Body of pancreas (tissue), 4 donors: ENCODE data around the gene EGR1. TPM values are rescaled to one million over a fixed set of nuclear protein-coding genes. Genes with fewer than 3 reads are reported as not detected.

ENCODE experiments used
- ATAC-seq: fragments of 150-250 bp; one replicate; pipeline ENCODE4 v1.9.1; 2016
- DNase-seq, 4 donors: peaks; one replicate each; pipeline ENCODE4 v3.0.0-alpha.2; 2019
- H3K27ac ChIP-seq, 4 donors: fragments of 200-600 bp; sonication (generic); 1 replicate in 3 of 4; 2 replicates in 1 of 4; pipeline versions ENCODE4 v1.5.1 to v1.6.1; 2016 to 2019; ENCODE audit warnings: mild to moderate bottlenecking in 1 of 4, mixed read lengths in 1 of 4, moderate library complexity in 1 of 4
- H3K27me3 ChIP-seq, 2 donors: fragments of 200-600 bp; sonication (generic); one replicate each; pipeline ENCODE4 v1.6.0; 2016; ENCODE audit warnings: mild to moderate bottlenecking in 1 of 2
- H3K36me3 ChIP-seq, 2 donors: fragments of 200-600 bp; sonication (generic); replicated peaks in 1 of 2; 2 replicates each; pipeline ENCODE4 v1.5.1; 2016; ENCODE audit warnings: low read depth in 2 of 2; ENCODE audit not compliant: insufficient read depth in 1 of 2
- H3K4me1 ChIP-seq: fragments of 200-600 bp; sonication (generic); one replicate; pipeline ENCODE4 v1.6.0; 2016
- H3K4me3 ChIP-seq, 2 donors: fragments of 200-600 bp; sonication (generic); 1 replicate in 1 of 2; 2 replicates in 1 of 2; pipeline ENCODE4 v1.5.1; 2016 to 2019
- H3K9me3 ChIP-seq, 3 donors: fragments of 200-600 bp; sonication (generic); 1 replicate in 2 of 3; 2 replicates in 1 of 3; pipeline ENCODE4 v1.5.1; 2016
- CTCF ChIP-seq, 7 experiments: fragments of 450-650 bp in 4 of 7; fragments of 200-600 bp in 3 of 7; sonication (generic) in 3 of 7; IDR thresholded peaks; one replicate each; pipeline ENCODE4 v1.5.1; 2016 to 2019; ENCODE audit warnings: antibody characterized with exemption in 7 of 7
- POLR2A ChIP-seq, 3 donors: fragments of 450-650 bp; IDR thresholded peaks; one replicate each; pipeline ENCODE4 v1.6.1; 2016; ENCODE audit warnings: antibody characterized with exemption in 3 of 3, mild to moderate bottlenecking in 2 of 3
- WGBS, 2 donors: methylation state at CpG; one replicate each; pipeline ENCODE4 v1.1.5; 2017; 5-methylcytosine and 5-hydroxymethylcytosine counted together
- intact Hi-C: fragments of 100-400 bp; cut with DNase I; formaldehyde crosslinking; loops from one replicate; pipeline ENCODE4 v1.15.1; 2023
- total RNA-seq, 2 donors: library from RNA; depleted of rRNA; stranded (reverse); fragments of >200 nt; gene quantifications; one replicate each; pipeline ENCODE4 v1.1.0, GENCODE V29; 2016

EGR1 gene
- 100 to 1,000 TPM in 1 of 2 donors, 10 to 100 TPM in 1; 51.1 to 139 TPM for total RNA-seq

GRCh38 chr5:138465261-138466124 lies at the start of gene EGR1:
EGR1 (plus strand) TSS chr5:138465479; CDS start chr5:138465762, 283 bp downstream.
- no peaks in the 10 kb centered on the region for H3K27me3 ChIP-seq
- TF ChIP-seq CTCF (IDR thresholded peaks at IDR 0.05) (peak in 3 of 7 experiments; percentile 9 to 27 (median 11)), POLR2A (IDR thresholded peaks at IDR 0.05) (peak in 2 of 3 donors; percentile 97 to 98)
- DNase-seq (peak; percentile 92 to 97 (median 96)), ATAC-seq (peak; percentile 57)
- H3K27ac ChIP-seq, result peak within 1 kb of the TSS; percentile 84 to 99 (median 98)
- peak within 1 kb of the TSS; percentile 62 to 89 for H3K4me3 ChIP-seq
- peaks cover 26% of the 10 kb centered on the region for H3K4me1 ChIP-seq
- no peaks in the 10 kb centered on the region for H3K36me3 ChIP-seq
- WGBS, 2 donors, result 0% methylated on average over 84 of the region's 85 CpGs; no CpG with 5 or more reads in 1 of the 2 donors
- intact Hi-C loops, result no loop called here
- no peaks in the 10 kb centered on the region for H3K9me3 ChIP-seq

- 77 to 82% methylated on average over 2 of the region's 2 CpGs for WGBS, 2 donors
- Histone ChIP-seq H3K9me3 (no peaks in the 10 kb centered on the region), H3K36me3 (peaks cover 24 to 50% of the 10 kb centered on the region in 2 donors), H3K27ac (no peak overlapping the region), H3K4me1 (no peaks in the 10 kb centered on the region), H3K27me3 (no peaks in the 10 kb centered on the region), H3K4me3 (no peak overlapping the region)
- ATAC-seq, result no peak
- TF ChIP-seq POLR2A (IDR thresholded peaks at IDR 0.05) (no peak), CTCF (IDR thresholded peaks at IDR 0.05) (no peak)
- intact Hi-C loops, result no loop called here
- DNase-seq, result no peak
These were observed 46.8 kb upstream of the EGR1 start for GRCh38 chr5:138418444-138418843.

GRCh38 chr5:138425079-138425478 lies 40.2 kb upstream of the EGR1 start:
- ATAC-seq, result no peak
- H3K27ac ChIP-seq, result no peak overlapping the region
- H3K4me1 ChIP-seq, result no peaks in the 10 kb centered on the region
- H3K4me3 ChIP-seq, result no peak overlapping the region
- TF ChIP-seq POLR2A (IDR thresholded peaks at IDR 0.05), result no peak
- intact Hi-C loops, result no loop called here
- no peaks in the 10 kb centered on the region for H3K27me3 ChIP-seq
- H3K36me3 ChIP-seq, result peaks cover 22 to 47% of the 10 kb centered on the region in 2 donors
- no peaks in the 10 kb centered on the region for H3K9me3 ChIP-seq
- DNase-seq, result no peak
- 88 to 100% methylated on average over 1 of the region's 1 CpG for WGBS, 2 donors

GRCh38 chr5:138435943-138436342 lies 29.3 kb upstream of the EGR1 start:
- H3K4me3 ChIP-seq, result no peak overlapping the region
- no peak overlapping the region for H3K27ac ChIP-seq
- H3K9me3 ChIP-seq, result no peaks in the 10 kb centered on the region
- ATAC-seq, result no peak
- peaks cover 6 to 33% of the 10 kb centered on the region in 2 donors for H3K36me3 ChIP-seq
- intact Hi-C loops, result no loop called here
- TF ChIP-seq POLR2A (IDR thresholded peaks at IDR 0.05), result no peak
- TF ChIP-seq CTCF (IDR thresholded peaks at IDR 0.05), result no peak
- whole genome bisulfite sequencing, 2 donors, result 82 to 86% methylated on average over 5 of the region's 5 CpGs
- H3K27me3 ChIP-seq, result no peaks in the 10 kb centered on the region
- H3K4me1 ChIP-seq, result peaks cover 10% of the 10 kb centered on the region
- DNase-seq, result no peak

- intact Hi-C loops, result no loop called here
- peaks cover 0 to 16% of the 10 kb centered on the region in 2 donors for H3K36me3 ChIP-seq
- DNase-seq (no peak), ATAC-seq (peak; percentile 30)
- peaks cover 10% of the 10 kb centered on the region for H3K4me1 ChIP-seq
- no peaks in the 10 kb centered on the region for H3K27me3 ChIP-seq
- no peak overlapping the region for H3K27ac ChIP-seq
- 72 to 81% methylated on average over 11 of the region's 11 CpGs for WGBS, 2 donors
- H3K4me3 ChIP-seq, result no peak overlapping the region
- TF ChIP-seq POLR2A (IDR thresholded peaks at IDR 0.05), result no peak
- H3K9me3 ChIP-seq, result no peaks in the 10 kb centered on the region
These were observed 27.1 kb upstream of the EGR1 start for GRCh38 chr5:138438003-138438723.
